ENCODE data around the gene CARD10.
A peak's percentile ranks its signal among the peaks of the same experiment; 100 is the strongest.
"Not testable (repeated sequence)": the region's sequence is repeated elsewhere in the genome, so short reads cannot be mapped to it uniquely, and the experiment has no call there.

The CARD10 gene

DNA sequence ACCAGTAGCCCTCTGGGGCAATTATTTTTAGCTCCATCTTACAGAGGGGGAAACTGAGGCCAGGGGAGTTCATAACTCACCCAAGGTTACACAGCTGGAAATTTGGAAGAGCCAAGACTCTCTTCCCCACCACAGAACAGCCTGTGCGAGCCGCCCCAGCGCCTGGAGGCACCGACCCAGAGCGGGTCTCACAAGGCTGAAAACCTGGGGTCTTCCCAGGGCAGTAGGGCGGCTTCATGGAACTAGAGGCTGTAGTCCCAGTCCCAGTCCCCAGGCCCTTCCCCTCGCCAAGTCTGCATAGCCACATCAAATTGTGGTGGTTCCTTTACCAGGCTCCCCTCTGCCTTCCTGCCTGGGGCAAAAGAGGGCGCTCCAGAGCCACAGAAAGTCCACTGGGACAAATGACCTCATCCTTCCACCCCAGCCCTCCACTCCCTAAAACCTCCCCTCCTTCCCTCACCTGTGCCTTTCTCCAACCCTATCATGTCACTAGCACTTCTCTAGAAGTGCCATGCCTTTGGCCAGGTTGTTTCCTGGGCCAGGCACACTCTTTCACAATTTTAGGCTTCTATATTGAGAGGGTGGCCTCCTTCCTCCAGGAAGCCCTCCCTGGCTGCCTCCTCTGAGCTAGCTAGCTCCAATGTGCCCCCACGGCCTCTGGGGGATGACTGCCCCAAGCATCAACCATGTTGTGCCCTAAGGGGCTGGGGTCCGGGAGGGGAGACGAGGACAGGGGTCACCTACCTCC is 25.9 kb upstream of the CARD10 start:
- peak overlapping the region; percentile 44 for H3K4me3 ChIP-seq
- DNase-seq (ENCODE audit: low spot score), result no peak
- H3K27ac ChIP-seq, result peak overlapping the region; percentile 98 to 99
- TF ChIP-seq, protein P1, sequence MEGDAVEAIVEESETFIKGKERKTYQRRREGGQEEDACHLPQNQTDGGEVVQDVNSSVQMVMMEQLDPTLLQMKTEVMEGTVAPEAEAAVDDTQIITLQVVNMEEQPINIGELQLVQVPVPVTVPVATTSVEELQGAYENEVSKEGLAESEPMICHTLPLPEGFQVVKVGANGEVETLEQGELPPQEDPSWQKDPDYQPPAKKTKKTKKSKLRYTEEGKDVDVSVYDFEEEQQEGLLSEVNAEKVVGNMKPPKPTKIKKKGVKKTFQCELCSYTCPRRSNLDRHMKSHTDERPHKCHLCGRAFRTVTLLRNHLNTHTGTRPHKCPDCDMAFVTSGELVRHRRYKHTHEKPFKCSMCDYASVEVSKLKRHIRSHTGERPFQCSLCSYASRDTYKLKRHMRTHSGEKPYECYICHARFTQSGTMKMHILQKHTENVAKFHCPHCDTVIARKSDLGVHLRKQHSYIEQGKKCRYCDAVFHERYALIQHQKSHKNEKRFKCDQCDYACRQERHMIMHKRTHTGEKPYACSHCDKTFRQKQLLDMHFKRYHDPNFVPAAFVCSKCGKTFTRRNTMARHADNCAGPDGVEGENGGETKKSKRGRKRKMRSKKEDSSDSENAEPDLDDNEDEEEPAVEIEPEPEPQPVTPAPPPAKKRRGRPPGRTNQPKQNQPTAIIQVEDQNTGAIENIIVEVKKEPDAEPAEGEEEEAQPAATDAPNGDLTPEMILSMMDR (IDR thresholded peaks at IDR 0.05), result peak; percentile 64

DNA sequence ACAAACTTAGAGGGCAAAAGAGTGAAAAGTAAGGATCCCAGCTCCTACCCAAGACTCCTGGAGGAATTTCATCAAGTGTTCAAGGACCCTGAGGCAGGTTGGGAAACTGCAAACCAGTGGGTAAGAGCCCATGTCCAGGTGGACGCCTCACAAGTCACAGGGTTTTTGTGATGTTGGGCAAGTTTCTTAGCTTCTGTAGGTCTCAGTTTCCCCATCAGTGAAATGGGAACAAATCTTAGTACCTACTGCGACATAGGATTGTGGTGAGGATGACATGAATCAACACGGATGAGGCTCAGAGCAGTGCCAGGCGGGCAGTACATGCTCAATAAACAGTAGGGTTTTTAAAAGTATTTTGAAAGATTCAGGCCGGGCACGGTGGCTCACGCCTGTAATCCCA is 23.7 kb upstream of the CARD10 start:
- H3K4me3 ChIP-seq, result no peak overlapping the region
- DNase-seq (ENCODE audit: low spot score), result no peak
- TF ChIP-seq, protein P1 (IDR thresholded peaks at IDR 0.05), result no peak
- no peak overlapping the region for H3K27ac ChIP-seq

DNA sequence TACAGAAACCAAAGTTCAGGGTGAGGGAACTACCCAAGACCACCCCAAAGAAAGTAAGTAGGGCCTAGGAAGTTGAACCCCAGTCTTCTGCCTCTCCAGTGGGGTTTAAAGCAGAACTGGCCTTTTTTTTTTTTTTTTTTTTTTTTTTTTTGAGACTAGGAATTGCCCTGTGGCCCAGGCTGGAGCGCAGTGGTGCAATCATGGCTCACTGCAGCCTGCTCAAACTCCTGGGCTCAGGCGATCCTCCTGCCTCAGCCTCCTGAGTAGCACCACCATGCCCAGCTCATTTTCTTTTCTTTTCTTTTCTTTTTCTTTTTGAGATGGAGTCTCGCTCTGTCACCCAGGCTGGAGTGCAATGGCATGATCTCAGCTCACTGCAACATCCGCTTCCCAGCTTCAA is 23.2 kb upstream of the CARD10 start:
- H3K4me3 ChIP-seq; DNase-seq (ENCODE audit: low spot score); H3K27ac ChIP-seq: not testable (repeated sequence)

DNA sequence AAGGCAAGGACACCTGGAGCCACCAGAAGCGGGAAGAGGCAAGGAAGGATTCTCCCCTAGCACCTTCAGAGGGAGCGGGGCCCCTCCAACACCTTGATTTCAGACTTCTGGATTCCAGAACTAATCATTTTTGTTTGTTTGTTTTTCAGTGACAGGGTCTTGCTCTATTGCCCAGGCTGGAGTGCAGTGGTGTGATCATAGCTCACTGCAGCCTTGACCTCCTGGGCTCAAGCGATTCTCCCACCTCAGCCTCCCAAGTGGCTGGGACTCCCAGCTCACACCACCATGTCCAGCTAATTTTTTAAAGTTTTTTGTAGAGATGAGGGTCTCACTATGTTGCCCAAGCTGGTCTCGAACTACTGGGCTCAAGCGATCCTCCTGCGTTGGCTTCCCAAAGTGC is 20.6 kb upstream of the CARD10 start:
- not testable (repeated sequence) for H3K4me3 ChIP-seq; H3K27ac ChIP-seq; DNase-seq (ENCODE audit: low spot score)

DNA sequence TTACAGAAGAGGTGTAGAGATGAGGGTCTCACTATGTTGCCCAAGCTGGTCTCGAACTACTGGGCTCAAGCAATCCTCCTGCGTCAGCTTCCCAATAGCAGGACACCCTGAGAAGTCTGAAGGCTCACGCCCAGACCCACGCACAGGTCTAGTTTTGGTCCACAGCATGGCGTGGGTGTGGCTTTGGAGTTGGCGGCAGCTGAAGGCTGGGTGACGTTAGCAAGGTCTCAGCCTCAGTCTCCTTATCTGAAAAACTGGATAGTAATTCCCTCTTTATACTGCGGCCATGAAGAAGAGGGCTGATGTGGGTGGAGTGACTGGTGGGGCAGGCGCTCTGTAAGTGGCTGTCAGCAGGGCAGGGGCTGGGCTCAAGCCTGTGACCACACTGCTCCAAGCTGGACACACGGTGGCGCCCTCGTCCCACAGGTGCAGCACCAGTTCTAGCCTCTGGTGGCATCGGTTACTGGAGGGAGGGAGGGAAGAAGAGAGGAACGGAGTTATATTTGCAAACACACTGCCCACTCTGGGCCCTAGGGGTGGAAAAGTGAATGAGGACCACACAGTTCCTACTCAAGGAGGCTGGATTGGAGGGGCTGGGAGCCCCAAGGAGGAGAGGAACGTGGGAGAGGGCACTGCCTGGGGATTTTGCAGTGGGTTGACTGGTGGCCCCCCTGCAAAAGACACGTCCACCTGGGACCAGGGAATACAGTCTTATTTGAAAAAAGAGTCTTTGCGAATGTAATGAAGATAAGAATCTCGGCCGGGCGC is 19.6 kb upstream of the CARD10 start:
- H3K27ac ChIP-seq, result peak overlapping the region in 1 of 2 donors; percentile 57
- TF ChIP-seq, protein P1 (IDR thresholded peaks at IDR 0.05), result peak; percentile 86
- DNase-seq (ENCODE audit: low spot score), result peak; percentile 95
- peak overlapping the region; percentile 54 for H3K4me3 ChIP-seq

DNA sequence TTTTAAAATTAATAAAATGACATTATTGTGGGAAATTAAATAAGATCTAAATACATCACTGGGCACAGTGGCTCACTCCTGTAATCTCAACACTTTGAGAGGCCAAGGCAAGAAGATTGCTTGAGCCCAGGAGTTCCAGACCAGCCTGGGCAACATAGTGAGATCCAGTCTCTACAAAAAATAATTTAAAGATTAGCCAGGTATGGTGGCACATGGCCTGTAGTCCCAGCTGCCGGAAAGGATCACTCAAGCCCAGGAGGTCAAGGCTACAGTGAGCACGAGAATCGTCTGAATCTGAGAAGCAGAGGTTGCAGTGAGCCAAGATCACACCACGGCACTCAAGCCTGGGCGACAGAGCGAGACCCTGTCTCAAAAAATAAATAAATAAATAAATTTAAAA is 15.9 kb upstream of the CARD10 start:
- H3K27ac ChIP-seq, result no peak overlapping the region
- no peak for DNase-seq (ENCODE audit: low spot score)
- no peak overlapping the region for H3K4me3 ChIP-seq
- TF ChIP-seq, protein P1 (IDR thresholded peaks at IDR 0.05), result no peak

DNA sequence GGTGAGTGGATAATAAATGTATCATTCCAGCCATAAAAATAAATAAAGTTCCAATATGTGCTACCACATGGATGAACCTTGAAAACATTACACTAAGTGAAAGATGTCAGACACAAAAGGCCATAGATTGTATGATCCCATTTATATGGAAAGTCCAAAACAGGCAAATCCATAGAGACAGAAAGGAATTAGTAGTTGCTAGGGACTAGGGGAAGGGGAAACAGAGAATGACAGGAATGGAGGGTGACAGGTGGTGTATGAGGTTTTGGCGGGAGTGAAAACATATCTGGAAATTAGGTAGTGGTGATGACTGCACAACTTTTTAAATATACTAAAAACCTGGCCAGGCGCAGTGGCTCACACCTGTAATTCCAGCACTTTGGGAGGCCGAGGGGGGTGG is 15.2 kb upstream of the CARD10 start:
- TF ChIP-seq, protein P1 (IDR thresholded peaks at IDR 0.05), result no peak
- DNase-seq (ENCODE audit: low spot score), result no peak
- H3K27ac ChIP-seq, result no peak overlapping the region
- H3K4me3 ChIP-seq, result no peak overlapping the region

DNA sequence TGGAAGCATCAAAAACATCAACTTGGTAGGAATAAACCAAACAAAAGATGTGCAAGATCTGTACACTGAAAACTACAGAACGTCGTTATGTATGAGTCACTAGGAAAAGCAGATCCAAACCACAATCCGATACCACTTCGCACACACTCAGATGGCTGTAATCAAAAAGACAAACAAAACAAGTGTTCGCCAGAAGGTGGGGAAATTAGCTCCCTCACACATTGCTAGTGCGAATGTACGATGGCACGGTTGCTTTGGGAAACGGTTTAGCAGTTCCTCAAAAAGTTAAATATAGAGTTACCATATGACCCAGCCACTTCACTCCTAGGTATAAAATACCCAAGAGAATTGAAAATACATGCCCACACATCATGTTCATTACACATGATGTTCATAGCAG is 14.8 kb upstream of the CARD10 start:
- DNase-seq (ENCODE audit: low spot score), result no peak
- TF ChIP-seq, protein P1 (IDR thresholded peaks at IDR 0.05), result no peak
- no peak overlapping the region for H3K4me3 ChIP-seq
- no peak overlapping the region for H3K27ac ChIP-seq

All from coronary artery (tissue), 2 donors.